Uterus (tissue), 2 donors: ENCODE data around the gene CDKAL1.

Source experiments
- POLR2A ChIP-seq, 2 donors: fragments of 450-650 bp; IDR thresholded peaks; one replicate each; pipeline ENCODE4 v1.6.1; 2016; ENCODE audit warnings: antibody characterized with exemption in 2 of 2, mild to moderate bottlenecking in 1 of 2, moderate library complexity in 1 of 2
- TF ChIP-seq, protein P1 (sequence below), 4 experiments: fragments of 200-600 bp in 2 of 4; fragments of 450-650 bp in 2 of 4; sonication (generic) in 2 of 4; IDR thresholded peaks; one replicate each; pipeline ENCODE4 v1.5.1; 2016 to 2019; ENCODE audit warnings: antibody characterized with exemption in 4 of 4, mild to moderate bottlenecking in 2 of 4, moderate library complexity in 1 of 4

DNA sequence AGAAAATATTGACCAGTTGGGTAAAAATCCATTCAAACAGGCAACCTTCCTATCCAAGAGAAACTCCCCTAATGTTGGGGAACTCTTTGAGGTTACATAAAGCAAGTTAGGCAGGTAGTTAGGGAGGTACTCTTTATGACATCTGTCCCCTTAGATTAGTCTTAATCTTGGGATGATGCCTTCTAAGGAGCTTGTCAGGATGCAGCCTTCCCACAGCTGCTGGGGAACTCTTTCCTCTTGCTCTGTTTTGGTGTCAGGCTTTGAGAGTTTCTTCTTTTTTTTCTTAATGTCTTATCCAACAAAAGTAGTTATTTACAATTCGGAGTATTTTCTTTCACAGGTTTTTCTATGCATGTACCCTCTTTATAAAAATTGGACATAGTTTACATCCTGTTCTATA is 194.8 kb downstream of the CDKAL1 start:
- TF ChIP-seq, protein P1, sequence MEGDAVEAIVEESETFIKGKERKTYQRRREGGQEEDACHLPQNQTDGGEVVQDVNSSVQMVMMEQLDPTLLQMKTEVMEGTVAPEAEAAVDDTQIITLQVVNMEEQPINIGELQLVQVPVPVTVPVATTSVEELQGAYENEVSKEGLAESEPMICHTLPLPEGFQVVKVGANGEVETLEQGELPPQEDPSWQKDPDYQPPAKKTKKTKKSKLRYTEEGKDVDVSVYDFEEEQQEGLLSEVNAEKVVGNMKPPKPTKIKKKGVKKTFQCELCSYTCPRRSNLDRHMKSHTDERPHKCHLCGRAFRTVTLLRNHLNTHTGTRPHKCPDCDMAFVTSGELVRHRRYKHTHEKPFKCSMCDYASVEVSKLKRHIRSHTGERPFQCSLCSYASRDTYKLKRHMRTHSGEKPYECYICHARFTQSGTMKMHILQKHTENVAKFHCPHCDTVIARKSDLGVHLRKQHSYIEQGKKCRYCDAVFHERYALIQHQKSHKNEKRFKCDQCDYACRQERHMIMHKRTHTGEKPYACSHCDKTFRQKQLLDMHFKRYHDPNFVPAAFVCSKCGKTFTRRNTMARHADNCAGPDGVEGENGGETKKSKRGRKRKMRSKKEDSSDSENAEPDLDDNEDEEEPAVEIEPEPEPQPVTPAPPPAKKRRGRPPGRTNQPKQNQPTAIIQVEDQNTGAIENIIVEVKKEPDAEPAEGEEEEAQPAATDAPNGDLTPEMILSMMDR (IDR thresholded peaks at IDR 0.05), result no peak
- TF ChIP-seq POLR2A (IDR thresholded peaks at IDR 0.05), result no peak
